PC-3 (cell line): Measurements from ENCODE around the gene NBAS. TPM values are rescaled to one million over a fixed set of nuclear protein-coding genes. Genes with fewer than 3 reads are reported as not detected.

Experiments used
- ATAC-seq: fragments of 200-7000 bp; cut with Tn5 transposase; 2 replicates; pipeline ENCODE4 v1.9.1; 2020; ENCODE audit warnings: mild to moderate bottlenecking, moderate library complexity
- BruUV-seq: library from RNA; stranded (reverse); fragments of 400-500 nt; replicated peaks from 2 replicates; lab custom pipeline; 2021; lab: Mats Ljungman, UMichigan
- CTCF ChIA-PET: fragments of 300-600 bp; sonication (Branson Sonifier 250); formaldehyde crosslinking; loops from one replicate; lab custom pipeline; 2022; ENCODE audit warnings: antibody characterized with exemption; lab: Charles Lee
- POLR2A ChIA-PET: fragments of 300-600 bp; sonication (Branson Sonifier 250); formaldehyde crosslinking; loops from one replicate; lab custom pipeline; 2022; ENCODE audit warnings: antibody characterized with exemption; ENCODE audit not compliant: unreplicated experiment; lab: Charles Lee
- DNase-seq: peaks from one replicate; pipeline ENCODE4 v3.0.0-alpha.2; 2015
- H2AFZ ChIP-seq: fragments of 300-600 bp; sonication (generic); 2 replicates; pipeline ENCODE4 v1.6.0; 2016; ENCODE audit warnings: antibody characterized with exemption, low read length
- H3F3A ChIP-seq: fragments of 300-600 bp; sonication (generic); one replicate; pipeline ENCODE4 v1.6.0; 2017; ENCODE audit warnings: antibody characterized with exemption, low read length, control low read depth, mild to moderate bottlenecking; ENCODE audit not compliant: unreplicated experiment
- H3K27ac ChIP-seq: fragments of 300-600 bp; sonication (generic); 2 replicates; pipeline ENCODE4 v1.5.1; 2016; ENCODE audit warnings: mild to moderate bottlenecking, low read length
- H3K27me3 ChIP-seq: fragments of 300-600 bp; sonication (generic); 2 replicates; pipeline ENCODE4 v1.6.1; 2016; ENCODE audit warnings: low read length, mixed read lengths
- H3K36me3 ChIP-seq: fragments of 300-600 bp; sonication (generic); 2 replicates; pipeline ENCODE4 v1.6.1; 2016; ENCODE audit warnings: low read depth, mixed run types, low read length, mixed read lengths
- H3K4me1 ChIP-seq: fragments of 300-600 bp; sonication (generic); 2 replicates; pipeline ENCODE4 v1.5.1; 2016; ENCODE audit warnings: low read length; ENCODE audit not compliant: insufficient read depth
- H3K4me2 ChIP-seq: fragments of 300-600 bp; sonication (generic); 2 replicates; pipeline ENCODE4 v1.6.0; 2016; ENCODE audit warnings: low read length
- H3K4me3 ChIP-seq: fragments of 300-600 bp; sonication (generic); 2 replicates; pipeline ENCODE4 v1.5.1; 2016; ENCODE audit warnings: mild to moderate bottlenecking, low read length, mixed read lengths
- H3K79me2 ChIP-seq: fragments of 300-600 bp; sonication (generic); 2 replicates; pipeline ENCODE4 v1.6.1; 2017; ENCODE audit warnings: low read length, mixed read lengths
- H3K9ac ChIP-seq: fragments of 300-600 bp; sonication (generic); 2 replicates; pipeline ENCODE4 v1.6.0; 2016; ENCODE audit warnings: mild to moderate bottlenecking, low read length
- H3K9me2 ChIP-seq: fragments of 300-600 bp; sonication (generic); replicated peaks from 2 replicates; pipeline ENCODE4 v1.6.1; 2016; ENCODE audit warnings: mixed run types, low read length, mixed read lengths
- H3K9me3 ChIP-seq: fragments of 300-600 bp; sonication (generic); 2 replicates; pipeline ENCODE4 v1.6.1; 2016; ENCODE audit warnings: low read length, mixed read lengths
- H4K20me1 ChIP-seq: fragments of 300-600 bp; sonication (generic); 2 replicates; pipeline ENCODE4 v1.6.1; 2016; ENCODE audit warnings: low read length, mixed read lengths
- EZH2 ChIP-seq: fragments of 300-600 bp; sonication (generic); IDR thresholded peaks from one replicate; pipeline ENCODE4 v1.6.1; 2017; ENCODE audit warnings: antibody characterized with exemption, mild to moderate bottlenecking, low read length; ENCODE audit not compliant: unreplicated experiment
- EZH2phosphoT487 ChIP-seq: fragments of 300-600 bp; sonication (generic); IDR thresholded peaks from 2 replicates; pipeline ENCODE4 v1.6.1; 2018; ENCODE audit warnings: mild to moderate bottlenecking, antibody characterized with exemption, low read length, borderline replicate concordance
- intact Hi-C: fragments of 100-400 bp; cut with micrococcal nuclease; formaldehyde crosslinking; loops from 2 replicates; pipeline ENCODE4 v1.9.0; 2023
- total RNA-seq: library from RNA; depleted of rRNA; stranded (reverse); fragments of >200 nt; gene quantifications from 2 replicates; pipeline ENCODE4 v1.2.3, GENCODE V29; 2014
- TF ChIP-seq, protein P1 (sequence below): fragments of 300-600 bp; sonication (generic); conservative IDR thresholded peaks from 2 replicates; pipeline ENCODE4 v1.5.1; 2017; ENCODE audit warnings: antibody characterized with exemption, low read depth, mild to moderate bottlenecking, low read length

The NBAS gene
- total RNA-seq, 1 experiment from 2014 or later = 37.2 TPM

DNA sequence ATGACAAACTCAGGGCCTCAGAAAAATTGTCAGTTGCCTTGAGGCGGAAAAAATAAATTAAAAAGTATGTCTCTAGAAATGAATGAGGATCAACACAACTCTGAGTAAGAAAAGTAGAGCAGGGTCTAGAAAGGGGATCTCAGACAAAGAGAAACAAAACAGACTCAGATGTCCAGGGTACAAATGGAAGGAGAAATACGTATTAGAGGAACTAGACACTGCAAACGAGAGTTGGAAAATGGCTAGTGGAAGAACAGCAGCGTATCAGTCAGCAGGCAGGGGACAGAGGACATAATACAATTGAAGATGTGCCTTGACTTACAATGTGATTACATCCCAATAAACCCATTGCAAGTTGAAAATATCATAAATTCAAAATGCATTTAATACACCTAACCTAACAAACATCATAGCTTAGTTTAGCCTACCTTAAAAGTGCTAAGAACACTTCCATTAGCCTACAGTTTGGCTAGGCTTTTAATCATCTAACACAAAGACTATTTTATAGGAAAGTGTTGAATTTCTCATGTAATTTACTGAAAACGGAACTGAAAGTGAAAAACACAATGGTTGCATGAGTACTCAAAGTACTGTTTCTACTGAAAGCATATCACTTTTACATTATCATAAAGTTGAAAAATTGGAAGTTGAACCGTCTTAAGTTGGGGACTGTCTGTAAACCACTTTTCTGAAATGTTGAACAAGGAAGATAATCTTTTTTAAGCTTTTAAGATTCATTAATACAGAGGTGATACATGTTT lies 182.8 kb downstream of the NBAS start:
- Histone ChIP-seq H2AFZ (no peak overlapping the region), H3K4me2 (no peak overlapping the region), H3K27me3 (no peaks in the 10 kb centered on the region), H3K9ac (no peak overlapping the region), H3K9me2 (no peaks in the 10 kb centered on the region), H3K79me2 (no peaks in the 10 kb centered on the region), H3K27ac (no peak overlapping the region), H3F3A (no peaks in the 10 kb centered on the region), H3K4me3 (no peak overlapping the region), H3K36me3 (peaks cover 5% of the 10 kb centered on the region; the same call in 1 of the 2 replicates), H4K20me1 (no peaks in the 10 kb centered on the region), H3K4me1 (no peaks in the 10 kb centered on the region), H3K9me3 (no peaks in the 10 kb centered on the region)
- intact Hi-C loops = no loop called here
- BruUV-seq = no TSS peak
- ATAC-seq = no peak
- DNase-seq = no peak
- ChIA-PET POLR2A (no interaction called here), CTCF (no interaction called here)
- TF ChIP-seq EZH2 = no peak

DNA sequence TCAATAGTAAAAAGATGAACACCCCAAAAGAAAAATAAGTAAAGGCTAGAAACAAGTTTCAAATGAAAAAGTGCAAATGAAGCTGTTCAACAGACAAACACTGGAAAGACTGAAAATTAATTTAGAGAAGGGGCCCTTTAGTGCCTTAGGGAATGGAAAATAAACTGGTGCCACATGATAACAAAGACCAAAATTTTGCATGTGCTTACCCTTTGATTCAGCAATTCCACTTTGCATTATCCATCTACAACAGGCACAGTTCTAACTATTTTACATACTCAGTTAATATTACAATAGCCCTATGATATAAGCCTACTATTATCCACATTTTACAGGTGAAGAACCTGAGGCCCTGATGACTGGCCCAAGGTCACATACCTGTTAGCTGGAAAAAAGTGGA lies 183.9 kb downstream of the NBAS start:
- Histone ChIP-seq H3K27me3 (no peaks in the 10 kb centered on the region), H3F3A (no peaks in the 10 kb centered on the region), H3K9me3 (no peaks in the 10 kb centered on the region), H3K9ac (no peak overlapping the region), H3K4me2 (no peak overlapping the region), H2AFZ (no peak overlapping the region), H3K9me2 (no peaks in the 10 kb centered on the region), H3K79me2 (no peaks in the 10 kb centered on the region), H3K4me3 (no peak overlapping the region), H3K36me3 (peaks cover 5% of the 10 kb centered on the region; the same call in 1 of the 2 replicates), H3K4me1 (no peaks in the 10 kb centered on the region), H4K20me1 (no peaks in the 10 kb centered on the region), H3K27ac (no peak overlapping the region)
- CTCF ChIA-PET = no interaction called here
- no peak for ATAC-seq
- TF ChIP-seq, protein P1, sequence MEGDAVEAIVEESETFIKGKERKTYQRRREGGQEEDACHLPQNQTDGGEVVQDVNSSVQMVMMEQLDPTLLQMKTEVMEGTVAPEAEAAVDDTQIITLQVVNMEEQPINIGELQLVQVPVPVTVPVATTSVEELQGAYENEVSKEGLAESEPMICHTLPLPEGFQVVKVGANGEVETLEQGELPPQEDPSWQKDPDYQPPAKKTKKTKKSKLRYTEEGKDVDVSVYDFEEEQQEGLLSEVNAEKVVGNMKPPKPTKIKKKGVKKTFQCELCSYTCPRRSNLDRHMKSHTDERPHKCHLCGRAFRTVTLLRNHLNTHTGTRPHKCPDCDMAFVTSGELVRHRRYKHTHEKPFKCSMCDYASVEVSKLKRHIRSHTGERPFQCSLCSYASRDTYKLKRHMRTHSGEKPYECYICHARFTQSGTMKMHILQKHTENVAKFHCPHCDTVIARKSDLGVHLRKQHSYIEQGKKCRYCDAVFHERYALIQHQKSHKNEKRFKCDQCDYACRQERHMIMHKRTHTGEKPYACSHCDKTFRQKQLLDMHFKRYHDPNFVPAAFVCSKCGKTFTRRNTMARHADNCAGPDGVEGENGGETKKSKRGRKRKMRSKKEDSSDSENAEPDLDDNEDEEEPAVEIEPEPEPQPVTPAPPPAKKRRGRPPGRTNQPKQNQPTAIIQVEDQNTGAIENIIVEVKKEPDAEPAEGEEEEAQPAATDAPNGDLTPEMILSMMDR = no peak
- TF ChIP-seq EZH2 (no peak), EZH2phosphoT487 (no peak)
- DNase-seq = no peak
- intact Hi-C loops = no loop called here
- BruUV-seq = no TSS peak
- POLR2A ChIA-PET = no interaction called here

DNA sequence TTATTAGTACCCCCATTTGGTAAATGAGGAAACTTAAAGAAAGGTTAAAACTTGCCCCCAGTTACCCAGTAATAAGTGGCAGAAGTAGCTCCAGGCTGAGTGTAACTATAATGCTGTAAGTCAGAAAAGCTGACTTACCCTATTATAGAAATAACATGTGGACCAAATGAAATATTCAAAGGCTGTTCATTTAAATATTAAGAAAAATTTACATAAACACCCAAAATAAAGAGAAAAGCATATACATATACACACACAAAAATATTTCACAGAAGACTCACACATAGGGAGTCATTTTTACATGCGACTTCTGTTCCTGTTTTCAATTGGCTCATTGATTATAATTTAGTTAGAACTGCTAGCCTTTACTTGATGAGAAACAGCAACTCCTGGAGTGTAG lies 189.1 kb downstream of the NBAS start:
- POLR2A ChIA-PET = no interaction called here

More for the DNA sequence above, 189.1 kb downstream of the NBAS start:
- H3K9me3 ChIP-seq = no peaks in the 10 kb centered on the region
- H3K27ac ChIP-seq = no peak overlapping the region
- H3K27me3 ChIP-seq = no peaks in the 10 kb centered on the region
- TF ChIP-seq, protein P1 = no peak
- TF ChIP-seq EZH2phosphoT487 (no peak), EZH2 (no peak)
- no peak overlapping the region for H3K9ac ChIP-seq
- H3K4me3 ChIP-seq = no peak overlapping the region
- no peaks in the 10 kb centered on the region for H3F3A ChIP-seq
- no peaks in the 10 kb centered on the region for H3K4me1 ChIP-seq
- H3K79me2 ChIP-seq = no peaks in the 10 kb centered on the region
- ATAC-seq = no peak
- intact Hi-C loops = no loop called here
- no peaks in the 10 kb centered on the region for H4K20me1 ChIP-seq
- no peaks in the 10 kb centered on the region for H3K9me2 ChIP-seq
- H3K36me3 ChIP-seq = 0 out of 2 replicates have a peak, but pooled peaks cover 3% of the 10 kb centered on the region
- H2AFZ ChIP-seq = no peak overlapping the region
- DNase-seq = no peak
- no peak overlapping the region for H3K4me2 ChIP-seq
- CTCF ChIA-PET = no interaction called here
- no TSS peak for BruUV-seq
